Gastrocnemius medialis (tissue), 4 donors: ENCODE measurements around the gene TSC22D2.

Experiments
- CTCF ChIP-seq, 5 experiments: fragments of 450-650 bp in 3 of 5; fragments of 200-600 bp in 2 of 5; sonication (generic) in 2 of 5; IDR thresholded peaks in 4 of 5; conservative IDR thresholded peaks in 1 of 5; 1 replicate in 4 of 5; 2 replicates in 1 of 5; pipeline ENCODE4 v1.5.1; 2016 to 2019; ENCODE audit warnings: antibody characterized with exemption in 5 of 5, mild to moderate bottlenecking in 3 of 5, moderate library complexity in 3 of 5
- POLR2A ChIP-seq, 2 donors: fragments of 450-650 bp; IDR thresholded peaks; one replicate each; pipeline ENCODE4 v1.6.1; 2017; ENCODE audit warnings: antibody characterized with exemption in 2 of 2, mild to moderate bottlenecking in 2 of 2, moderate library complexity in 2 of 2

GRCh38 chr3:150384296-150385212 is 23.5 kb upstream of the TSC22D2 start:
- TF ChIP-seq CTCF (IDR thresholded peaks at IDR 0.05 in 4 of 5, conservative IDR thresholded peaks at IDR 0.05 in 1 of 5) (no peak), POLR2A (IDR thresholded peaks at IDR 0.05) (no peak)
